Left forelimb (tissue), 1 donor: ENCODE results near the gene ESPN.

Experiments
- DNase-seq: peaks from one replicate; pipeline ENCODE4 v3.0.0-alpha.2; 2018; ENCODE audit warnings: low spot score

ESPN gene

DNA sequence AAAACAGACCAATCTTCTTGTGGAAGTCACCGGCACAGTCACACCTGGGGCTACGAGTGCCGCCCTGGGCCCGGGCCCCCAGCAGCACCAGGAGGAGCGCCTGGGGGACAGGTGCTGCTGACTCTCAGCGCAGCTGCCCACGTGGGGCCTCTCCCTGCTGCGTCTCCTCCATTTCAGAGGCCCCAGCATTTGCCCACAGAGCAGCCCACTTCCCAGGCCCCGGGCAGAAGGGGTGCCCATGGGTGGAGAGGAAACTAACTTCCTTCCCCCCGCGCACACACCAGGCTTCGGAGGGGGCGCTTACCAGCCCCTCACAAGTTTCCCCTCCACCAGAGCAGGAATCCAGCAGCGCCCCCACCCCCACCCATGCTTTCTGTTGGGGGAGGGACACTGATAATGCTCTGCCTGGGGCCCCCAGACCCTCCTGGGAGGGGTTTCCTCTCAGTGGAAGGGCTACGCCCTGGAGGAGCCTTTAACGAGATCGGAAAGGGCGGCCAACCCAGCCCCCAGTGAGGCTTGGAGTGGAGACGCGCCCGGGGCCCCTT, 41.0 kb downstream of the ESPN start:
- DNase-seq: no peak

DNA sequence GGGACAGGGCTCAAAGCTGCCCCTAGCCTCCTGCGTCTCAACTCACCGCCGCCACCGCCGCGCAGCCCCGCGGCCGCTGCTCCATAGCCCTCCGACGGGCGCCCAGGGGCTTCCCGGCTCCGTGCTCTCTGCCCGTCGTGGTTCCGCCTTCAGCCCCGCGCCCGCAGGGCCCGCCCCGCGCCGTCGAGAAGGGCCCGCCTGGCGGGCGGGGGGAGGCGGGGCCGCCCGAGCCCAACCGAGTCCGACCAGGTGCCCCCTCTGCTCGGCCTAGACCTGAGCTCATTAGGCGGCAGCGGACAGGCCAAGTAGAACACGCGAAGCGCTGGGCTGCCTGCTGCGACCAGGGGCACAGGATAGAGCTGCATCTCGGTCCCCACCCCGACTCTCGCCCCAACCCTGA, 41.4 kb downstream of the ESPN start, which contains the start of gene TNFRSF25:
Gene TNFRSF25 (minus strand): TSS at position 151 of the 400 bp plus-strand sequence. CDS start 66 bp downstream, at position 85.
- DNase-seq: no peak

DNA sequence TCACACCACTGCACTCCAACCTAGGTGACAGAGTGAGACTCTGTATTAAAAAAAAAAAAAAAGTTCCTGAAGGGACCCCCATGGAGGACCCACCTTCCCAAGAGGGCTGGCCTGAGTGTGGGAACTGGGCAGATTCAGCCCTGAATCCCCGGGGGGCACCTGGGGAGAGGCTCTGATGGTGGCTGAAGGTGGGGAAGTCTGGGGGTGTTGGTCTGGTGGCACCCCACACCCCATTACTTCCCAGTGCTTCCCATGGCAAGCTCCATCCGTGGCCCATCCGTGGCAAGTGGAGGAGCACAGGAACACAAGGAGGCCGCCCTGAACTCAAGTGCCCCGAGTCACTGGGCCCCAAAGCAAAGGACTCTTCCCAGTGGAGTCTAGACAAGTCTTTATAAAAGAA, 42.2 kb downstream of the ESPN start:
- DNase-seq: no peak

DNA sequence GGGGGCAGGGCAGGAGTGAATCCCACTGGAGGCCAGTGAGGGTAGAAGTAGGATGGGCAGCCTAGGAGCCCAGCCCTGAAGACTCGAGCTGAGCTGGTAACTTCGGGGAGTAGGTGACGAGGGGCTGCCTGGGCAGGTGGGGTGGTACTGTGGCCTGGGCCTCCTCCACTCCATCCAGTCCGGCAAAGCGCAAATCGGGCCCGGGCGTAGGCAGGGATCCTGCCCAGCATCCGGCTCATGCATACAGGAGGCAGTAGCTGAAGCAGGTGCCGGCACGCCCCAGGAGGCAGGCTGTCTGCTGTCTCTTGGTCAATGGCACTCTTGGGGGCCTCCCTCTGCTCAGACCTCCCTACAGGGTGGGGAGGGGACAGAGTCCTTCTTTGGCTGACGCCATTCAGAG, 42.6 kb downstream of the ESPN start:
- no peak for DNase-seq

DNA sequence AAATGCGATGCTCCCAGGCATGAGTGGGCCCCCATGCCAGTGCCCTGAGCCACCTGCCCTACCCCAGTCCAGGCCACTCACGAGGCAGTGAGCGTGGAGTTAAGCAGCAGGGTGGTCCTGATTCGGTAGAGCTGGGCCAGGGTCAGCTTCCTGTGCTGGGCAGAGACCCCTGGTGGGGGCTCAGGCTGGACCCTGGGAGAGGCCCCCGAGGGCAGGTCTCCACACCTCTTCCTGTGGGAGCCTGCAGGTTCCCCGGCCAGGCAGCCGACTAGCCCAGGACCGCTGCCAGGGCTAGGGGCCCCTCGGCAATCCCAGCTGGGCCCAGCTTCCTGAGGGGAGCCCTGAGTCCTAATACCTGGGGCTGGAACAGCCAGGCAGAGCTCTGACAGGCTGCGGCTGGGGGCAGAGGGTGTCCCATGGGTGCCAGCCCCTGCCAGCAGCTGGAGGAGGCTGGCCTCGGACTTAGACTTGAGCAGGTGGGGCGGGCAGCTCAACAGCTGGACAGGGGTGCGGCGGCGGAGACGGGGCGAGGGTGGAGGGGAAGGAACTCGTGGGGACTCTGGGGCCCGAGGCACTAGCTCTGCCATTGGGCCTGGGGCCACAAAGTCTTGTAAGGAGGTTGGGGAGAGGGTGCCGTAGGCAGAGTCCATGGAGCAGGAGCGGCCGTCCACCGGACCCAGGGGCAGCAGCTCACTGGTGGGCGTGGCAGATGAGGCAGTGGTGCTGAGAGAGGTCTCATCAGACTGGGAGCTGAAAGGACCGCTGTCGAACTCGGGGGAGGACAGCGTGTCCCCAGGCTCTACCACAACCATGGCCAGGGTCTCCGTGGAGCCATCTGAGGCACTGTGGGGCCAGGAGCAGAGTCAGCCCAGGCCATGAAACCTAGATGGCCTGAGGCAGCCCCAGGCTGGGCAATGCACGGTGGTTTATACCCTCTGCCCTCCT, 43.4 kb downstream of the ESPN start:
- no peak for DNase-seq

DNA sequence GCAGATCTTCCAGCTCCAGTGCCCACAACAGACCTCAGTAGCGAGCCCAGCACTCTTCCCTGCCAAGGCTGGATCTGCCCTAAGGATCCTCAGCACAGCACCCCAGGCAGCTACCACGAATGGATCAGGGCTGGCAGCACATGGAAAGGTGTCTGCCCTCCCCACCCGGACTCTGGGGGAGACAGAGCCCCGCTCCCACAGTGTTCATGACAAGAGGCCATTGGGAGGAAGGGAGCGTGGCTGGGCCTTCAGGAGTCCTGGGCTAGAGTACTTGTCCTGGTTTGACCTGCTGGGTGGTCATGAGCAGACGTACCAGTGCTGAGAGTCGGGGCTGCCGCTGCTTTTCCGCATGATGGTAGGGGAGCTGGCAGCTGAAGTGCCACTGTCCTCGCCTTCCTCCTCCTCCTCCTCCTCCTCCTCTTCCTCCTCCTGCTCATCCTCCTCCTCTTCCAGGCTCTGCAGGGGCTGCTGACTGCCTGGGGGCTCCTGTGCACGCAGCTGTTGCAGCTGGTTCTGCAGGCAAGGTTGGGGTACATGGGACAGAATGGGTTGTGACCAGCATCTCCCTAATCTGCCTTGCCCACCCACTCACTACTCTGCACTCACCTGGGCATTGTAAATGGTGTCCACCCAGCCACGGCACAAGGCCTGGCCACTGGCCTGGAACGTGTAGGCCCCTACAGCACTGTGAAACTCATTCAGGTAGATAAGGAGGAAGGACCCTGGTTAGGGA, 44.3 kb downstream of the ESPN start:
- no peak for DNase-seq

DNA sequence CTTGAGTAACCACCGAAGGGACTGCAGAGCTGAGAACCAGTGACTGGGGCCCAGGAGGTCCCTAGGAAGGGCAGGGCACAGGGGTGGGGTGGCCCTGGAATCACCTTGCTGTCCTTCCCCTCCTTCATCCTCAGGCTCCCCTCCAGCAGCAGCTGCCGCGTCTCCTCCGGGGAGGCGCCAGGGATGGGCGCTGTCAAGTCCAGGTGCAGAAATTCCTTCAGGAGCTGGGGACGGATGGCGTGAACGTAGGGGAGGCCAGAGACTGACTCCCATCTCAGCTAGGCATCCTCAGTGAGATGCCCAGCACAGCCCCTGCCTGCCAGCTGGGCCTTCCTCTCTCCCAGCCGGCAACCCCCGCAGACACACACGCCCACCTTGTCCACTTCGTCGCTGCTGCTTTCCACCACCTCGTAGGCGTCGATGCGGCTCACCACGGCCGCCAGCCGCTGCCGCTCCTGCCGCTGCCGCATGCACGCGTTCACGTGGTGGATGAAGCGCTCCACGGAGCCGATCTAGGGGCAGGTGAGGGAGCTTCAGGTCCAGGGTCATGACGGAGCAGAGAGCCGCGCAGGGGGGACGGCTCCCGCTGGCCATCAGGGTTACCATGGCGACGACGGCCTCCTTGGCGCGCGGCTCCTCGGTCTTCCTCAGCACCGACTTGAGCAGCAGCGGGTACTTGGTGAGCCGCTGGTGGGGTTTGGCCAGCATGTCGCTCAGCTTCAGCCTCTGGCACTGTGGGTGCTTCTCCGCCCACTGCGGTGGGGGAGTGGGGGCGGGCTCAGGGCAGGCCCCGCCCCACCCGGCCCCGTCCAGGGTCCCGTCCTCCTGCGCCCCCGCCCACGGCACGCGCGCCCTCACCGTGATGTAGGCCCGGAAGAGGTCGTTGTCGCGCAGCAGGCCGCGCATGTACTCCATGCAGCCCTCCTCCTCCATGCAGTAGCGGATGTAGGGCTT, 45.8 kb downstream of the ESPN start:
- no peak for DNase-seq

DNA sequence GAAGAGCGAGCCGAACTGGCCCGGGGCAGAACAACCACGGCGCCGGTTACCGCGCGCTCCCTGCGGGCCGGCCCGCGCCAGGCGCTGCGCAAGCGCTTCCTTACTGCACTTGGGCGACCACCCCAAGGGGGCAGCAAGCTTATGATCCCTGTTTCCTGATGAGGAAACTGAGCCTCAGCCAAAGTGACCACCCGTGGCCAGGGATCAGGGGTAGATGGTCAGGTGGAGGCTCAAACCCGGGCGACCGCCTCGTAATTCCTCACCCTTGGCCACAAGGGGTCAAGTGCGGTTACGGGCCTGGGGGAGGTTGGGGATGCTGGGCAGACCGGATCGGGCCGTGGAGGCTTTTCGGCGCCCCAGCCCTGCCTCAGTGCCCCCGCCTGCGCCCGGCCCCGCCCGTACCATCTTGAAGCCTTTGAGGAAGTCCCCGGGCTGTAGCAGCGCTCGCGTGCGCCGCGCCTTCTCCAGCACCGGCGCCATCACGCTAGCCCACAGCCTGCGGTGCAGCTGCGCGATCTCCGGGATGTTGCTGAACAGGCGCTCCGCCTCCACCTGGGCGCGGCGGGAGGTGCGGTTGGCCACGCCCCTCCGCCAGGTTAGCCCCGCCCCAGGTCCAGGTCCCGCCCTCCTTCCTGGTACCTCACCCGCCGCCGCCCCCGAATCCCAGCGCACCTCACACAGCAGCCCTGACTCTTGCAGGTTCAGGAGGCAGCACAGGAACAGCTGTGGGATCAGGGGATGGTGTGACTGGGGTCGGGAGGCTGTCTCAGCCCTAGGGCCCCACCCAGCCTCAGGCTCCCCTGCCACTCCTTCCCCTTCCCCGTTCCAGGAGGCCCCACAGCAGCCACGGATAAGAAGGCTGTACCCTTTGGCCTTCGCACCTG, 46.8 kb downstream of the ESPN start:
- no peak for DNase-seq

DNA sequence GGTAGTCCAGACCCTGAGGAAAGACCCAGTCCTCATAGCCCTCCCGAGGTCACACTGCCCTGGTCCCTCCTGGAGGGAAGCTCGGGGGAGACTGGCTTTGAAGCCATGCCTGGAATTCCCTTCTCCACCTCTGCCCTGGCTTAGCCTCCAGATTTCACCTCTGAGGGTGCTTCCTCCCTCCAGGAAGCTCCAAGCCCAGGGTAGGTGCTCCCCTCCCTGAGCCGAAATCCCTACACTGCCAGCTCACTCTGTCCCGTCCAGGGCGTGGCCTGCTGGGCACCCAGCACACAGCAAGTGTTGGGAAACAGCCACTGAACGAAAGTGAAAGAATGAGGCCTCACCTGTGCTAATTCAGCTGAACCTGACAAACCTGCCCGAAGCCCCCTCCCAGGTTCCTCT, 47.4 kb downstream of the ESPN start:
- no peak for DNase-seq

DNA sequence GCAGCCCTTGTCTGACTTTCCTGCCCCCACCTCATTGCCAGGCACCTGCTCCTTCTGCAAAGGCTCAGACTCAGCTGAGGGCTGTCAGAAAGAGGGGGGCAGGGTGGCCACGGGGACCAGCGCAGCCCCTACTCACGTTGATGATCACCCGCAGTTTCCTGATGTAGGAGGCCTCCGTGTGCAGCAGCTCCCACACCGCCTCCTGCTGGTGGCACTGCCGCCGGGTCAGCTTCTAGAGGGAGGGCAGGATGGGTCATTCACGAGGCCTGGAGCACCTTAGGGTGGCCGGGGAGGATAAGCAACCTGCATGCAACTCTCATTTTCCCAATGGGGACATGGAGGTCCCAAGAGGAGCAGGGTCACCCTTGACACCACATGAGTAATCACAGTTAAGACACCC, 47.8 kb downstream of the ESPN start:
- DNase-seq: no peak

DNA sequence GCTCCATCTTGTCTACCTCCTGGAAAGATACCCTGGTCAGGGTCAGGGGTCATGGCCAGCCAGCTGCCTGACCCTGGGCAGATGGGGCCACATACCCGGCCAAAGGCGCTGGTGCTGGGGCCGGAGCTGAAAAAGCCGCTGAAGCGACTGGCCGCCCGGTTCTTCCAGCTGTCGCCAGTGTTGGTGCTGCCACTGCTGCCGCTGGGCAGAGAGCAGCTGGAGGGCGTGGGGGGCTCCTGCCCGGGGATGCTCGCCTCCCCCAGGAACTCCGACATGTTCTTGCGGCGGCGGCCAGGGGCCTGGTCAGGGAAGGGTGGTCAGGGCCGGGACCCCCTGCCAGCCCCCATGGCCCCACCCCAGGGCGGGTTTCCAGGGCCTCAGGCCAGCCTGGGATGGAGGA, 48.6 kb downstream of the ESPN start:
- no peak for DNase-seq

DNA sequence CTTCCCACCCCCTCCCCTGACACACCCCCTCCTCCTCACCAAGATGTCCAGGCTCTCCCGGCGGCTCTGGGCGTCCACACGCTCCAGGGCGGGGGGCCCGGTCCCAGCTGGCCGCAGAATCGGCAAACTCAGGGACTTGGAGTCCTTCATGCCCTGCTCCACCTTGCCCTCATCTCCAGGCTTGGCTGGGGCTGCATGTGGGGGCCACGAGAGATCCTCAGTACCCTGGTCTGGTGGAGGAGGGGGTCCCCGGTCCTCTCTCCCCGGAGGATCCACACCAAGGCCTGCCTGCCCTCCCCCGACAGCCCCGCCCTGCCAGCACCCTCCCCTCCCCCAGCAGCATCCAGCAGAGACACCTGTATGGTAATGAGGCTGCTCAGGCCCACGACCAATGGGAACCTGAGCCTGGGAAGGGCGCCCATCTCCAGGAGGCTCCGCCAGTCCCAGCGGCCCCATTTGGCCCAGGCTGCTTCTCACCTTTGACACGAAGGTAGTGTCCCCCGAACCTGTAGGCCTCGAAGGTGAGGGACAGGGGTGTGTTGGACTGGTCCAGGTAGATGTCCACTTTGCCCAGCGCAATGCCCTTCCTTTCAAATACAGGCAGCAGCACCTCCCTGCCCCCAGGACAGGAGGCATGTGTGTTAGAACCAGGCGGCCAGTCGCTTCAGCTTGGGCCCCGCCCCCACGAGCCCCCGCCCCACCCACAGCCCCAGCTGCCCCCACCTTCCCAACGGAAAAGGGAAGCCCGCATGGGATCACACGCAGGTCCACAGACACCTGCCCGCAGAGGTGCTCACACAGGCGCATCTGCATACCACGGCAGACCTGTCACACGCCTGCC, 49.6 kb downstream of the ESPN start:
- no peak for DNase-seq

DNA sequence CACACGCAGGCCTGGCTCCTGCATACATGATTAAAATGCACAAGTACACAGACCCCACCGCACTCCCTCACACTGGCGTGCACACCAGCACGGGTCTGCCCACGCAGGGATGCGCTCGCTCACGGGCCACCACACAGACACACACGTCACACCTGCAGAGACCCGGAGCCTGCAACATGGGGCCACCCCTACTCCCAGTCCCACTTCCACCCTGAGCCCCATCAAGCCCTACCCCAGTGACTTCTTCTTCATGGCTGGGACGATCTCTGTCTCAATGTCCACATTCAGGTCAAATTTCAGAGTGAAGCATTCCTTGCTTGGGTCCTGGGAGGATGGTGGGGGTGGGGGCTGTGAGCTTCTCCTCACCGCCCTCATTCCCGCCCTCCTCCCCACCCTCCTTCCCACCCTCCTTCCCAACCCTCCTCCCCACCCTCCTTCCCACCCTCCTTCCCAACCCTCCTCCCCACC, 50.3 kb downstream of the ESPN start:
- no peak for DNase-seq

DNA sequence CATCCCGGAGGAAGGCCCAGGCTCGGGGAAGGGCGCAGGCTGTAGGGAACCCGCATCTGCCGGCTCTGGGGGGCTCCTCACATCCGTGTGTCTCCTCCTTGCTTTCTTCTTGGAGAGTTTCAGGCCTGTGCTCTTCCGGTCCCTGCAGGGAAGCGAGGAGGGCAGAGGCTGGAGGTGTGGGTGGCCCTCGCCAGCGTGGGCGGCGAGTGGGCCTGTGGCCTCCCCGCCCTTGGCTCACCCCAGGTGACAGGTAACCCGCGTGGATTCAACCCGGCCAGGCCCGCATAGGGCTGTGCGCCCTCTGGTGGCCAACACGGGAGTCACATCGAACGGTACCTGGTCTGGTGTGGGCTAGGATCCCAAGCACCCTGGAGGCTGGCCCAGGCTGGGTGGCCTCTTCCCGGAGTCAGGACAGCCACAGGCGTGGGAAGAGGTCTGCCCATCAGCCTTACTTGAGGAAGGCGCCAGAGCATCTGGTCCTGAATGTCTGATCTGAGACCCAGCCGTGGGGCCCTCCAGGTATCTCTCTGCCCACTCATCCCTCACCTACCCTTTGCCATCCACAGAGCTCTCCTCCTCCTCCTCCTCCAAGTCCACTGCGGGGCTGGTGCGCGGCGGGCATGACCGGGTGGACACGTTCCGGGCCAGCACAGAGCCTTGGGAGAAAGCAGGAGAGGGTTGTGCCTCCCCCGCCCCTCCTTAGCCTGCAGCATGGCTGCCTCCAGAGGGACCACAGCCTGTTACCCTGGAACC, 51.0 kb downstream of the ESPN start:
- no peak for DNase-seq

DNA sequence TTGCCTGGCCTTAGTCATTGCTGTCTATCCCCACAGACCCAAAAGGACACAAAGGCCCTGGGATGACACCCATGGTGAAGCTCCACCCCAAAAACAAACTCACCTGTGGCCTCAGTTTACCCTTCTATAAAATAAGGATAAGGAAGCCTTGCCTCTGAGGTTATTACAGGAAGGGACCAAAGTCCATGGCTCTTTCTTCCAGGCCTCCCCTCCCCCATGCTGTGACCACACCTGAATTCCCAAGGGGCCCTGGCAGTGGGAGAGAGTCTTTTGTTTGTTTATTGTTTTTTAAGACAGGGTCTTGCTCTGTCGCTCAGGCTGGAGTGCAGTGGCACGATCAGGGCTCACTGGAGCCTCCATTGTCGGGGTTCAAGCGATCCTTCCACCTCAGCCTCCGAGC, 51.9 kb downstream of the ESPN start:
- DNase-seq: no peak

DNA sequence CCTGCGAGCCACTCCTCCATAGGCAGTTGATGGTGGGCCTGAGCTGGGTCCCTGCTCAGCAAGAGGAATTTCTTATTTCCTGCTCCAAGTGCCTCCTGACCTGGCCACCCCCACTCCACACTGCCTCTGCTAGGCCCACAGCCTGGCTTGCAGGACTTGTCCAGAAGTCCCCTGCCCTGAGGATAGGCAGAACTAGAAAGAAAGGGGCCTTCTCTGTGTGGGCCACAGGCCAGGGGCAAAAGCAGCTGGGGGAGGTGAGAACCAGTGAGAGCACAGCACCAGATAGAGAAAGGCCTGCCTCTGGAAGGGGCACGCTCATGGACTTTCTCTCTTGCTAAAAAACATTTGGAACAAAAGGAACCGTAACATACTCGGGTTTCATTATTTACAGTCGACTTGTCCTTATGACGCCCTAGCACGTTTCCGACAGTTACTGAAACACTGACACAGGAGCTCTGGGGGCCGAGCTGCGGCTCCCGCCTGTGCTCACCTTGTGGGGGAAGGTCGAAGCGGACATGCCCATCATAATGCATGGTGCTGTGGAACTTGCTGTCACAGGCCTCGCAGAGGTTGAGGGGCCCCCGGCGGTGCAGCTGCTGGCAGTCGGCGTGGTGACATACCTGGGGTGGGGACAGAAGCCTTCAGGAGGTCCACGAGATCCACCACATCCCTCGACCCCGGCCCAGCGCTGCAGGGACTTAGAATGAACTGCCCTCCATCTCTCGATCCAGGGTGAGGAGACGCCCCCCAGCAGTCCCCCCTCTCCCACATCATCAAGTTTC, 52.7 kb downstream of the ESPN start:
- no peak for DNase-seq

DNA sequence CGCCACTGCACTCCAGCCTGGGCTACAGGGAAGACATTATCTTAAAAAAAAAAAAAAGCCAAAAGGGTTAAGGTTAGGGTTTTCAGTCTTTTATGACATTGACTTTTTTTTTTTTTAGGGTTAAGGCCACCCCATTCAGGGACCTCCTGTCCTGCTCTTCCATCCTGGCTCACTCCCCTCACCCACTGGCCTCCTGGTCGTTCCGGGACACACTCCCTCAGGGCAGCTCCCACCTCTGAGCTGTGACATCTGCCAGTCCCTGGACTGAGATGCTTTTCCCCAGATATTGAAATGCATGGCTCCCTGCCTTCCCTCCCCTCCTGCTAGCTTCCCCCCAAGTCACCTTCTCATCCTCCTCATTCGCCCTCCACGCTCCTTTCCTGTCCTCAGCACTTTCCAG, 57.2 kb downstream of the ESPN start:
- DNase-seq: no peak
